GM19239 (cell line): ENCODE data around the gene CELA2B.
"Not testable (repeated sequence)": the region's sequence is repeated elsewhere in the genome, so short reads cannot be mapped to it uniquely, and the experiment has no call there.

ENCODE experiments used
- DNase-seq: peaks from one replicate; pipeline ENCODE4 v3.0.0; 2011; ENCODE audit warnings: low spot score; ENCODE audit not compliant: insufficient read length
- FAIRE-seq: peaks from 2 replicates; lab custom pipeline; 2011; peaks lifted over from hg19 to GRCh38; lab: Jason Lieb, UNC

CELA2B gene

GRCh38 chr1:15489052-15489736 is 13.3 kb downstream of the CELA2B start:
- no peak for FAIRE-seq

DNA sequence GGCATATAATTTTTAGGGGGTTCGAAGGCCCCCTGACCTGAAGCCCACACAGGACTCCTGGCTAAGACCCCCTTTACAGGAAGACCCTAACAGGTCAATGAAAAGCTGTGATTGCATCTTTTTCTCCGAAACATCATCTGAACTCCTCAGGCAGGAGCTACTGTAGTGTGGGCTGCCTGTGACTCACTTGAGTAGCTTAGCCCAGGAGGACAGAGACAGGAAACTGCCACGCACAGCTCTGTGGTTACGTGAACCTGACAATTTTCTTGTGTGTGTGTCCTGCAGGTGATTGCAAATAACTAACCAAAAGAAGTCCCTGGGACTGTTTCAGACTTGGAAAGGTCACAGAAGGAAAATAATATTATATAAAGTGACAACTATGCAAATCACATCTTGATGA is 15.1 kb downstream of the CELA2B start:
- not testable (repeated sequence) for FAIRE-seq, DNase-seq

More at GRCh38 chr1:15489052-15489736, 13.3 kb downstream of the CELA2B start:
- DNase-seq = no peak

- FAIRE-seq = no peak
- no peak for DNase-seq
Measured at GRCh38 chr1:15492596-15492995, 16.7 kb downstream of the CELA2B start.

DNA sequence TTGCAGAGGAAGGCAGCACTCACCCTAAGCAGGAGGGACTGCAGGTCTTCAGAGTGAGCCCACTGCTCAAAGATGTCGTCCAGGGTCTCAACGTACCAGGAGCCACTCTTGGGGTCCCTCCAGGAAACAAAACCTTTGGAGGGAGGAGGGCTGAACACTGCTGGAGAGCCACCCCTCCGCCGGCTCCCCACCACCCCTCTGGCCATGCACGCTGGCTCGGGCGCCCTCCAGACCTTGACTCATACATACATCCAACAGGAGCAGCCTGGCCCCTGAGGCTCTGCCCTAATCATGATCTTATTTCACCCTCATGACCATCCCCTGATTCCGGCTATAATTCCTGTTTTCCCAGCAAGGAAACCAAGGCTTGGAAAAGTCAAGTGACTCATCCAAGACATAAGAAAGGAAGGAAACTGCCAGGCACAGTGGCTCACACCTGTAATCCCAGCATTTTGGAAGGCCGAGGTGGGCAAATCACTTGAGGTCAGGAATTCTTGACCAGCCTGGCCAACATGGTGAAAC is 18.0 kb downstream of the CELA2B start:
- no peak for DNase-seq
- no peak for FAIRE-seq

DNA sequence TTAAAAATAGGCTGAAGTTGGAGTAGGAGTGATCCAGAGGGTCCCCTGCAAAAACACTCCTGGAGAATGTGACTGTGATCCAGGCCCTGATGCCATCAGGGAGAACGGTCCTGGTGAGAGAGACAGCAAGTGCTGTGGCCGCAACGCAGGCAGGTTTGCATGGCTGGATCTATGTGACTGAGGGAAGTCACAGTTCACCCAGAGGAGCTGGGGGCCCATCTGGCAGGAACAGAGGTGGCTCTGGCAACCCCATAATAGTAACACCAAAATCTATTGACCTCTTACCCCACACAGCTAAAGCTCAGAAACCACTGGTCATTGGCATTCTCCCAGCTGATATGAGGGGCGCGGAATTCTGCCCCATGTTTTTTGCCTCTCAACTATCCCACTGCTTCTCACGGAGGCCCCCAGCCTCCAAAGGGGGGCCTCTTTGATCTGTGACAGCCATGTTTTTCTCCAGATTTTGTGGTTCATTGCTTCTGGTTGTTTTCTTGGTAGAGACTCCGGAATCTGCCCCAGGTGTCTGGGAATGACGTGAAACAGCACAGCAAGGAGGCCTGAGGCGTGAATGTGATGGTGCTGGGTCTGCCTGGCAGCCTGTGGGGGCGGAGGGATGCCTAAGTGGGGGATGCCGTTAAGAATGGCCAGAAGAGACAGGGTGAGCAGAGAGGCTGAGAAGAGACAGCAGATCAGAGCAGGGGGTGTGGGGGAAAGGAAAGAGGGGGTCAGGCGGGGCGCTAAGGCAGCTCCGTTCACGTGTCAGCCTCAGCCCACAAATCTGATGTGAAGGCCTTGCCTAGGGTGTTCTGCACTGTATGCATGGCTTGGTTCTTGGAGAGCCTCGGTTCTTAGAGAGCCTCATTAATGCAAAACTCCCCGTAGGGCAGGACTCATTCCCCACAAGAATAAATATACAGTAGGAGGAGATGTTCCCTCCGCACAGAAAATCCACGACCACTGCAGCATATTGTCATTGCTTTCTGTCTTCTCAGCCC is 24.6 kb downstream of the CELA2B start:
- DNase-seq (no peak), FAIRE-seq (no peak)

GRCh38 chr1:15501208-15502032 is 25.5 kb downstream of the CELA2B start:
- FAIRE-seq (peak; percentile 71), DNase-seq (peak; percentile 67)

GRCh38 chr1:15504436-15504835 is 28.5 kb downstream of the CELA2B start:
- FAIRE-seq (no peak), DNase-seq (no peak)

DNA sequence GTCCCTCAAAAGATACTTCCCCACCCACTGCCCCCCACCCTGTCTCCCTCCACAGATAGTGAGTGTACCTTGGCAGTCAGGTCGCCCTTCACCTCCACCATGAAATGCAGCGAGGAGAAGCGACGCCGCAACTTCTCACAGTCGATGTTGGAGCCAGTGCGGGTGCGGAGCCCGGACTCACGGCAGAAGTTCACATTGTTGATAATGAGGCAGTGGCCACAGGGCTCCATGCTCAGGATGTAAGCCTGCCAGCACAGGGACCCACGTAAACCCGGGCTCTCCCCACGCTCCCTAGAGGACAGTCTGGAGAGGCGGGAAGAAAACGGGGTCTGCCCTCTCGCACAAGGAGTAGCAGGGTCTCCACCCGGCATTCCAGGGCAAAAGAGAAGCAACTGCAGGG is 30.9 kb downstream of the CELA2B start:
- FAIRE-seq = no peak

GRCh38 chr1:15507278-15507677 is 31.4 kb downstream of the CELA2B start:
- no peak for DNase-seq
- FAIRE-seq = no peak

More for the DNA sequence above, 30.9 kb downstream of the CELA2B start:
- DNase-seq = no peak

- FAIRE-seq = no peak
- no peak for DNase-seq
Measured at GRCh38 chr1:15508700-15509487, 33.0 kb downstream of the CELA2B start.

DNA sequence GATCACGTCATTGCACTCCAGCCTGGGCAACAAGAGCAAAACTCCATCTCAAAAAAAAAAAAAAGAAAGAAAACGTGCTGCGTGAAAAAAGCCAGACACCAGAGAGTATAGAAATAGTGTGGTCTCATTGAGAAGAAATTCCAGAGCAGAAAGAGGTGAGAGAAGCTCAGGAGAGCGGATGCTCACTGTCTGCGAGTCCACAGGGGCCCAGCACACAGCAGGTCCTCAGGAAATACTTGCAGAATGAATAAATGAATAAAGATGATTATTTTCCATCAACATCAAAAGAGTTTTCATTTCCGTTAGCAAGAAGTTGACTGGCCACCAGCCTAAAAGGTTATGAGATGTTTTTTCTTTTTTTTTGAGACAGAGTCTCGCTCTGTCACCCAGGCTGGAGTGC is 33.7 kb downstream of the CELA2B start:
- DNase-seq = no peak
- no peak for FAIRE-seq

DNA sequence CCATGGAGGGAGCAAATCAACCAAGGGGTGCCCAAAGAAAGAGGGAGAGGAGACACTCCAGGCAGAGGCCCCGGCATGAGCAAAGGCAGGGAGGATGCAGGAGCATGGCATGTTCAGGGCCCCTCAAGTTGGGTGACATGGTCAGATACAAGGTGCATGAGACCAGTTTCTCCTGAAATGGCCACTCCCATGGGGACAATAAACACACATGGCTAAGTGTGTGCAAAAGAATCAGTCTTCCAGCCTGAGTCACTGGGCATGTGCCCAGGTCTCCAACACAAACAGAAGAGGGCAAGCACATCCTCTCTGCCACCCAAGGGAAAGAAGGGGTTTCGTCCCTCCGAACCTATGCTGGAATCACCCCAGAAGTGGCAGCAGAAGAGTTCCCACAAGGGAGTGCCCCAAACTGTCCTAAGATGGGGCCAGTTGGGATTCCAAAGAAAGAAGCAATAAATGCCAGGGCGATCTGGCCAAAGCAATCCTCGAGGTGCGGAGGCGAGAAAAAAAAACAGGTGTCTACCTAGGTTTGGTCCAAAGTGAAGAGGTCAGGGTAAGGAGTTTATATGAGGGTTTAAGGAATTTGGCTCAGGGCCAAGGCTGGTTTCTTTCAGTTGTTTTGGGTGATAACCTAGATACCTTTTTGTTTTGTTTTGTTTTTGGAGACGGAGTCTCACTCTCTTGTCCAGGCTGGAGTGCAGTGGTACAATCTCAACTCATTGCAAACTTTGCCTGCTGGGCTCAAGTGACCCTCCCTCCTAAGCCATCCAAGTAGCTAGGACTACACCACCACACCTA is 34.9 kb downstream of the CELA2B start:
- no peak for FAIRE-seq
- no peak for DNase-seq

DNA sequence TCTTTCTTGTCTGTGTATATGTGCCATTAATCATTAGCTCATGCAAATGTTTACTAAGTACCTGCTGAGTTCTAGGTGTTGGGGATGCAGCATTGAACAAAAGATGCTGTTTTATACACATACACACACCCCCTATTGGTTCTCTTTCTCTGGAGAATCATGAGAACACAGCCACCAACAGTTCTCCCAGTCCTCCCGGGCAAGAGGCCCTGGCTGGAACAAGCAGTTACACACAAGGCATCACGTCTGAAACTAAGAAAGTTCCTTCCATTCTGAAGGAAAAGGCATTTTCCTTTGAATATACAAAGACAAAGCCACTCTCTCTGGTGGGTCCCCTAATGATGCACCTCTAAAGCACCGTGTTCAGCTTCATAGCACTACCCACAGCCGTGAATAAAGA is 37.3 kb downstream of the CELA2B start:
- FAIRE-seq = no peak
- DNase-seq = no peak

DNA sequence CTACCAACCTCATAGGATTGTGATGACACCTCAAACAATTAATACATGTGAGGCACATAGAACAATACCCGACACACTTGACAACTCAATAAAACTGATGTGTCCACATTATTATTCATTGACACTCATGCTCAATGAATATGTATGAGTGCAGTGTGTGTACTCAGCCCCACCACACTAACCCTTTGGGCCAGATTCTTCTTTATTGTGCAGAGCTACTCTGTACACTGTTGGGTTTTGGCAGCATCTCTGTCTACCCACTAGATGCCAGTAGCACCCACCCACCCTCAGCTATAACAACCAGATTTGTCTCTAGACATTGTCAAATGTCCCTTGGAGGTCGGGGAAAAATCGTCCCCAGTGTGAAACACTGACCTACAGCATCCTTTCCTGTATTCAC is 38.0 kb downstream of the CELA2B start:
- no peak for FAIRE-seq

GRCh38 chr1:15514557-15514956 is 38.7 kb downstream of the CELA2B start:
- FAIRE-seq, DNase-seq: not testable (repeated sequence)

More for the DNA sequence above, 38.0 kb downstream of the CELA2B start:
- DNase-seq = no peak

GRCh38 chr1:15515022-15515663 is 39.2 kb downstream of the CELA2B start:
- DNase-seq (no peak), FAIRE-seq (peak; percentile 58)

DNA sequence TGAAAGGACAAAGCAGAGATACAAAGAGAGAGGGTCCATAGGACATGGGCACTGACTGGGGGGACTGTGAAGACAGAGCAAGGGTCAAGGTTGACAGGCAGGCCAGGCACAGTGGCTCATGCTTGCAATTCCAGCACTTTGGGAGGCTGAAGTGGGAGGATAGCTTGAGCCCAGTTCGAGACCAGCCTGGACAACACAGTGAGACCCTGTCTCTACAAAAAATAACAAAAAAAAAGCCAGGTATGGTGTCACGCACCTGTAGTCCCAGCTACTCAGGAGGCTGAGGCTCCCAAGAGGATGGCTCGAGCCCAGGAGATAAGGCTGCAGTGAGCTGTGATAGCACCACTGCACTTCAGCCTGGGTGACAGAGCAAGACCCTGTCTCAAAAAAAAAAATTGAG is 43.7 kb downstream of the CELA2B start:
- FAIRE-seq (no peak), DNase-seq (no peak)
